ENCODE data around the gene PANK4.

PANK4 gene

GRCh38 chr1:2527556-2527860, 1.1 kb upstream of the PANK4 start:
- DNase-seq, result no peak
- no peak for TF ChIP-seq CTCF (IDR thresholded peaks at IDR 0.05; ENCODE audit: low read depth, low read length, missing control alignments)
- H3K4me3 ChIP-seq (ENCODE audit: low read depth, low read length), result no peak overlapping the region
- in situ Hi-C loops (cut with HindIII; ENCODE audit: low pct_ligation_motif_present, low sequenced_read_pairs), result no loop called here
- no peaks in the 10 kb centered on the region for H3K36me3 ChIP-seq (replicated peaks)
- H3K27ac ChIP-seq, result no peak overlapping the region
- H3K27me3 ChIP-seq (replicated peaks), result peaks cover 13% of the 10 kb centered on the region

GRCh38 chr1:2526824-2527555, 594 bp upstream of the PANK4 start:
- Histone ChIP-seq H3K4me3 (ENCODE audit: low read depth, low read length) (peak overlapping the region; percentile 63), H3K36me3 (replicated peaks) (no peaks in the 10 kb centered on the region), H3K27me3 (replicated peaks) (peaks cover 13% of the 10 kb centered on the region), H3K27ac (no peak overlapping the region)
- in situ Hi-C loops (cut with HindIII; ENCODE audit: low pct_ligation_motif_present, low sequenced_read_pairs), result no loop called here
- no peak for DNase-seq
- TF ChIP-seq CTCF (IDR thresholded peaks at IDR 0.05; ENCODE audit: low read depth, low read length, missing control alignments), result no peak

- in situ Hi-C loops (cut with HindIII; ENCODE audit: low pct_ligation_motif_present, low sequenced_read_pairs), result no loop called here
- H3K27ac ChIP-seq, result peak overlapping the region; percentile 52
- H3K36me3 ChIP-seq (replicated peaks), result peaks cover 6% of the 10 kb centered on the region
- no peak for DNase-seq
- H3K4me3 ChIP-seq (ENCODE audit: low read depth, low read length), result peak overlapping the region; percentile 85
- H3K27me3 ChIP-seq (replicated peaks), result peaks cover 6% of the 10 kb centered on the region
- TF ChIP-seq CTCF (IDR thresholded peaks at IDR 0.05; ENCODE audit: low read depth, low read length, missing control alignments), result no peak
Observed at GRCh38 chr1:2525572-2525919, 850 bp downstream of the PANK4 start.

GRCh38 chr1:2523891-2524609, 2.3 kb downstream of the PANK4 start:
- in situ Hi-C loops (cut with HindIII; ENCODE audit: low pct_ligation_motif_present, low sequenced_read_pairs), result loop anchor here (25.0 kb wide), 1 partner anchor 112 kb away; the partner anchor contains the start of gene PEX10

GRCh38 chr1:2523191-2523890, 3.1 kb downstream of the PANK4 start:
- TF ChIP-seq CTCF (IDR thresholded peaks at IDR 0.05; ENCODE audit: low read depth, low read length, missing control alignments), result peak; percentile 41
- Histone ChIP-seq H3K27ac (no peak overlapping the region), H3K4me3 (ENCODE audit: low read depth, low read length) (no peak overlapping the region), H3K36me3 (replicated peaks) (peaks cover 21% of the 10 kb centered on the region), H3K27me3 (replicated peaks) (no peaks in the 10 kb centered on the region)
- in situ Hi-C loops (cut with HindIII; ENCODE audit: low pct_ligation_motif_present, low sequenced_read_pairs), result loop anchor here (25.0 kb wide), 1 partner anchor 111 kb away; the partner anchor contains the start of gene PEX10
- DNase-seq, result no peak

More at GRCh38 chr1:2523891-2524609, 2.3 kb downstream of the PANK4 start:
- no peak for TF ChIP-seq CTCF (IDR thresholded peaks at IDR 0.05; ENCODE audit: low read depth, low read length, missing control alignments)
- H3K27me3 ChIP-seq (replicated peaks), result no peaks in the 10 kb centered on the region
- DNase-seq, result no peak
- H3K36me3 ChIP-seq (replicated peaks), result peaks cover 15% of the 10 kb centered on the region
- H3K27ac ChIP-seq, result no peak overlapping the region
- no peak overlapping the region for H3K4me3 ChIP-seq (ENCODE audit: low read depth, low read length)
